ENCODE results near the gene ELL. TPM values are rescaled to one million over a fixed set of nuclear protein-coding genes. Genes with fewer than 3 reads are reported as not detected.

The ELL gene
- polyA plus RNA-seq, 3 donors, result 12.2 to 35.3 (median 12.6) TPM

- peaks cover 100% of the 10 kb centered on the region for H4K20me1 ChIP-seq (ENCODE audit: insufficient read depth, low read length)
- no peaks in the 10 kb centered on the region for H3K79me2 ChIP-seq (ENCODE audit: insufficient read depth, low read length)
- no peak overlapping the region for H3K9ac ChIP-seq (ENCODE audit: insufficient read depth, low read length, poor library complexity, severe bottlenecking)
- H3K27me3 ChIP-seq (ENCODE audit: control insufficient read depth in 2 of 2, insufficient read depth in 2 of 2, low read length in 2 of 2), result no peaks in the 10 kb centered on the region
- H2AFZ ChIP-seq (ENCODE audit: insufficient read depth, low read depth, low read length, poor library complexity, severe bottlenecking), result no peak overlapping the region
- H3K9me3 ChIP-seq (replicated peaks in 1 of 2; ENCODE audit: control insufficient read depth in 1 of 2, insufficient read depth in 1 of 2, low read length in 2 of 2), result no peaks in the 10 kb centered on the region
- peaks cover 88 to 91% of the 10 kb centered on the region in 2 donors for H3K36me3 ChIP-seq (replicated peaks in 1 of 2; ENCODE audit: control insufficient read depth in 1 of 2, insufficient read depth in 2 of 2, low read length in 2 of 2)
- no peak for DNase-seq
- Mint-ChIP-seq H3K9me3 (peaks cover 0 to 6% (median 0%) of the 10 kb centered on the region in 7 donors), H3K27me3 (ENCODE audit: low read depth in 3 of 3) (peaks cover 0 to 1% (median under 1%) of the 10 kb centered on the region in 3 donors), H3K4me1 (peaks cover 4% of the 10 kb centered on the region), H3K27ac (no peak overlapping the region), H3K4me3 (no peak overlapping the region), H3K36me3 (peaks cover 71 to 90% of the 10 kb centered on the region in 2 donors)
- H3K4me1 ChIP-seq (ENCODE audit: control insufficient read depth in 1 of 2, insufficient read depth in 2 of 2, low read length in 2 of 2), result no peaks in the 10 kb centered on the region
- no peak overlapping the region for H3K4me3 ChIP-seq (replicated peaks in 1 of 3; ENCODE audit: low read depth in 2 of 3, low read length in 3 of 3)
- no peak overlapping the region for H3K27ac ChIP-seq (ENCODE audit: low read depth in 1 of 2, low read length in 2 of 2)
- no peak overlapping the region for H3K4me2 ChIP-seq (replicated peaks; ENCODE audit: extremely low read depth, low read length, poor library complexity, severe bottlenecking)
- TF ChIP-seq CTCF (IDR thresholded peaks at IDR 0.05), result no peak
- intact Hi-C loops (cut with micrococcal nuclease), result no loop called here
- WGBS (ENCODE audit: insufficient coverage), result 93% methylated on average over 12 of the region's 12 CpGs
These were observed 75.0 kb downstream of the ELL start for GRCh38 chr19:18446811-18447359.

- H3K9me3 Mint-ChIP-seq, result peaks cover 0 to 6% (median 0%) of the 10 kb centered on the region in 7 donors
- Histone ChIP-seq H4K20me1 (ENCODE audit: insufficient read depth, low read length) (peaks cover 100% of the 10 kb centered on the region), H3K9me3 (replicated peaks in 1 of 2; ENCODE audit: control insufficient read depth in 1 of 2, insufficient read depth in 1 of 2, low read length in 2 of 2) (no peaks in the 10 kb centered on the region), H3K79me2 (ENCODE audit: insufficient read depth, low read length) (no peaks in the 10 kb centered on the region), H3K4me3 (replicated peaks in 1 of 3; ENCODE audit: low read depth in 2 of 3, low read length in 3 of 3) (no peak overlapping the region), H3K27me3 (ENCODE audit: control insufficient read depth in 2 of 2, insufficient read depth in 2 of 2, low read length in 2 of 2) (no peaks in the 10 kb centered on the region), H2AFZ (ENCODE audit: insufficient read depth, low read depth, low read length, poor library complexity, severe bottlenecking) (no peak overlapping the region), H3K4me1 (ENCODE audit: control insufficient read depth in 1 of 2, insufficient read depth in 2 of 2, low read length in 2 of 2) (no peaks in the 10 kb centered on the region), H3K9ac (ENCODE audit: insufficient read depth, low read length, poor library complexity, severe bottlenecking) (no peak overlapping the region), H3K4me2 (replicated peaks; ENCODE audit: extremely low read depth, low read length, poor library complexity, severe bottlenecking) (no peak overlapping the region), H3K36me3 (replicated peaks in 1 of 2; ENCODE audit: control insufficient read depth in 1 of 2, insufficient read depth in 2 of 2, low read length in 2 of 2) (peaks cover 85% of the 10 kb centered on the region in 2 donors), H3K27ac (ENCODE audit: low read depth in 1 of 2, low read length in 2 of 2) (no peak overlapping the region)
- H3K27ac Mint-ChIP-seq, result no peak overlapping the region
- H3K27me3 Mint-ChIP-seq (ENCODE audit: low read depth in 3 of 3), result peaks cover 0 to 3% (median 1%) of the 10 kb centered on the region in 3 donors
- no peak overlapping the region for H3K4me3 Mint-ChIP-seq
- no peak for DNase-seq
- intact Hi-C loops (cut with micrococcal nuclease), result no loop called here
- 96% methylated on average over 24 of the region's 34 CpGs for WGBS (ENCODE audit: insufficient coverage)
- peaks cover 71 to 87% of the 10 kb centered on the region in 2 donors for H3K36me3 Mint-ChIP-seq
- TF ChIP-seq CTCF (IDR thresholded peaks at IDR 0.05), result no peak
- peaks cover 5% of the 10 kb centered on the region for H3K4me1 Mint-ChIP-seq
These were observed 75.6 kb downstream of the ELL start for GRCh38 chr19:18446145-18446810.

Measured in CD14-positive monocyte (primary cell).